Activated naive CD4-positive, alpha-beta T cell treated with anti-CD3 and anti-CD28 coated beads, Interleukin-2, amount 50 U/mL, for 16 hours (primary cell): ENCODE data around the gene FOXK1.
"Not testable (repeated sequence)": the region's sequence is repeated elsewhere in the genome, so short reads cannot be mapped to it uniquely, and the experiment has no call there.

Source experiments
- DNase-seq: peaks from one replicate; pipeline ENCODE4 v3.0.0-alpha.2; 2020

Gene FOXK1

DNA sequence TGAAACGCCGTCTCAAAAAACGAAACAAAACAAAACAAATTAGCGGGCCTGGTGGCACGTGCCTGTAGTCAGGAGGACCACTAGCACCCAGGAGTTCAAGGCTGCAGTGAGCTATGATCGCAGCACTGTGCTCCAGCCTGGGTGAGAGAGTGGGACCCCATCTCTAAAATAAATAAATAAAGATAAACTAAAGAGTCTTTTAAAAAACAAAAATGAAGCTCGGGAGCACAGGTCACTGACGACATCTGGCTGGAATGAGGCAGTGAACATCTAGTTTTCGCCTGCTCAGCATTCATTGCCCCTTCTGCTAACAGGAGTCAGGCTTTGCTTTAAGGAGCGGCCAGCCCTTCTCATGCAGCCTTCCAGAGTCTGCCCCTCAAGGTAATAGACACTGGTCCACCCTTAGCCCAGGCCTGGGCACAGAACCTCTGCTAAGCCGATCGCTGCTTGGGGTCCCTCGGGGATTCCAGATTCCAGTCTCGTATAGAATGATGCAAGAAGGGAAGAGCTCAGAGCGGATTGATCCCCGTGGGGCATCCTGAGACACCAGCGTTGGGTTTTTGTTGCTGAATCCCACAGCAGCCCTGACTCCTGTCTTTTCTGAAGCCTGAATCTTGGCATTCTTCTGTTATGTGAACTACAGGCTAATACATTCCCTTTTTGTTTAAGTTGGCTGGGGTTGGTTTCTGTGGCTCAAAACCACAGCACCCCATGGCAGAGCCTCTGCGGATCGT, 14.2 kb upstream of the FOXK1 start:
- DNase-seq, result no peak

GRCh38 chr7:4668510-4668847, 13.6 kb upstream of the FOXK1 start:
- DNase-seq, result no peak

DNA sequence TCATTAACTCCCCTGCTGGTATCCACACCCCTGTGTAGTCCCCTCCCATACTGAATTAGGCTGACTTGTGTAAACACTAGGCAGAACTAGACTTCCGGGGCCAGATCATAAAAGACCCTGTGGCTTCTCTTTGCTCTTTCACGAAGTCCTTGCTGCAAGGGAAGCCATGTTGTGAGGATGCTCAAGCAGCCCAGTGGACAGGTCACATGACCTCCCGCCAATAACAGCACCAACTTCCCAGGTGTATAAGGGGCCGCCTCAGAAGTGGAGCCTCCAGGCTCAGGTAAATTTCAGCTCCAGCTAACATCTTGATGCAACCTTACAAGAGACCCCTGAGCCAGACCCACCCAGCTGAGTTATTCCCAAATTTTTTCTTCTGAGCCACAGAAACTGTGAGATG, 11.3 kb upstream of the FOXK1 start:
- DNase-seq, result no peak

DNA sequence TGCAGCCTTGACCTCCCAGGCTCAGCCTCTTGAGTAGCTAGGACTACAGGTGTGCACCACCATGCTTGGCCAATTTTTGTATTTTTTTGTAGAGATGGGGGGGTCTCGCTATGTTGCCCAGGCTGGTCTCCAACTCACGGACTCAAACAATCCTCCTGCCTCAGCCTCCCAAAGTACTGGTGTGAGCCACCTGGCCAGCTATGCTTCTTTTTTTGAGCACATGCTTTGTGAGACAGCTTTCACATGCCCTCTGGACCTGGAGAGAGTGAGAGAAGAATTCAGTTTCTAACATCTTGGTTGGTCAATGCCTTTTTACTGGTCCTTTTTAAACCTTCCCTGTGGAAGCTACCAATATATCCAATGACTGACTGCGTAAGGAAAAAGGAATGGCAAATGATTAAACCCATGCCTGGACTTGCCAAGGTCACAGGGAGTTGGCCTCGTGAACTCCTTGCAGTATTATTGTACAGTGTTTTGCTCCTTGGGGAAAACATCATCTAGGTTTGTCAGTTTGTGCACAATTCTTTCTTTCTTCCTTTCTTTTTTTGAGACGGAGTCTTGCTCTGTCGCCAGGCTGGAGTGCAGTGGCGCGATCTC, 6.2 kb upstream of the FOXK1 start:
- DNase-seq, result no peak

DNA sequence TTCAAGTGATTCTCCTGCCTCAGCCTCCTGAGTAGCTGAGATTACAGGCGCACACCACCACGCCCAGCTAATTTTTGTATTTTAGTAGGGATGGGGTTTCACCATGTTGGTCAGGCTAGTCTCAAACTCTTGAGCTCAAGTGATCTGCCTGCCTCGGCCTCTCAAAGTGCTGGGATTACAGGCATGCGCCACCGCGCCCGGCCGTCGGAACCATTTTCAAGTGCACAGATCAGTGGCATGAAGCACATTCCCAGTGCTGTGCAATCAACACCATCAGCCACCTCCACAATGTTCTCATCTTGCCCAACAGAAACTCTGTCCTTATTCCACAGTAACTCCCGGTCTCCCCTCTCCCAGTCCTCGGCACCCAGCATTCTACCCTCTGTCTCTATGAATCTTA, 4.6 kb upstream of the FOXK1 start:
- not testable (repeated sequence) for DNase-seq

DNA sequence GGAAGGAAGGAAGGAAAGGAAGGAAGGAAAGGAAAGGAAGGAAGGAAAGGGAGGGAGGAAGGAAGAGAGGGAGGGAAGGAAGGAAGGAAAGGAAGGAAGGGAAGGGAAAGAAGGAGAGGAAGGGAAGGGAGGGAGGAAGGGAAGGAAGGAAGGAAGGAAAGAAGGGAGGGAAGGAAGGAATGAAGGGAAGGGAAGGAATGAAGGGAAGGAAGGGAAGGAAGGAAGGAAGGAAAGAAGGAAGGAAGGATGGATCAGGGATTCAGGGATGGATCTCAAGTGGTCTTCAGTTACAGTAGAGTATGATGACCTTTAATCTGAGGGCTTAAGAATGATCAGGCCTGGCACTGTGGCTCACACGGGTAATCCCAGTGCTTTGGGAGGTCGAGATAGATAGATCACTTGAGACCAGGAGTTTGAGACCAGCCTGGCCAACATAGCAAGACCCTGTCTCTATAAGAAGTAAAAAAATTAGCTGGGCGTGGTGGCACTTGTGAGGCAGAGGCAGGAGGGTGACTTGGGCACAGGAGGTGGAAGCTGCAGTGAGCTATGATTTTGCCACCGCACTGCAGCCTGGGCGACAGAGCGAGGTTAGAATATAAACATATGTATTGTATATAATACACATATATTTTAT, 760 bp upstream of the FOXK1 start:
- peak; percentile 37 for DNase-seq

DNA sequence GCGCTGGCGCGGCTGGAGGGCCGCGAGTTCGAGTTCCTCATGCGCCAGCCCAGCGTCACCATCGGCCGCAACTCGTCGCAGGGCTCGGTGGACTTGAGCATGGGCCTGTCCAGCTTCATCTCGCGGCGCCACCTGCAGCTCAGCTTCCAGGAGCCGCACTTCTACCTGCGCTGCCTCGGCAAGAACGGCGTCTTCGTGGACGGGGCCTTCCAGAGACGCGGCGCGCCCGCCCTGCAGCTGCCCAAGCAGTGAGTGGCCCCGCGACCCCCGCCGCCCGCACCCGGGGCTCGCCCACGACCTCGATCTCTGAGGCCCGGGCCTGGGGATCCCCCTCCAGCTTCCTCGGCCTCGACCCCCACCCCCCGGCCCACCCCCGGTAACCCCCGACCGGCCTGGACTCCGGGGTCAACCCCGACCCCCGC, 537 bp downstream of the FOXK1 start:
- DNase-seq, result peak; percentile 44

DNA sequence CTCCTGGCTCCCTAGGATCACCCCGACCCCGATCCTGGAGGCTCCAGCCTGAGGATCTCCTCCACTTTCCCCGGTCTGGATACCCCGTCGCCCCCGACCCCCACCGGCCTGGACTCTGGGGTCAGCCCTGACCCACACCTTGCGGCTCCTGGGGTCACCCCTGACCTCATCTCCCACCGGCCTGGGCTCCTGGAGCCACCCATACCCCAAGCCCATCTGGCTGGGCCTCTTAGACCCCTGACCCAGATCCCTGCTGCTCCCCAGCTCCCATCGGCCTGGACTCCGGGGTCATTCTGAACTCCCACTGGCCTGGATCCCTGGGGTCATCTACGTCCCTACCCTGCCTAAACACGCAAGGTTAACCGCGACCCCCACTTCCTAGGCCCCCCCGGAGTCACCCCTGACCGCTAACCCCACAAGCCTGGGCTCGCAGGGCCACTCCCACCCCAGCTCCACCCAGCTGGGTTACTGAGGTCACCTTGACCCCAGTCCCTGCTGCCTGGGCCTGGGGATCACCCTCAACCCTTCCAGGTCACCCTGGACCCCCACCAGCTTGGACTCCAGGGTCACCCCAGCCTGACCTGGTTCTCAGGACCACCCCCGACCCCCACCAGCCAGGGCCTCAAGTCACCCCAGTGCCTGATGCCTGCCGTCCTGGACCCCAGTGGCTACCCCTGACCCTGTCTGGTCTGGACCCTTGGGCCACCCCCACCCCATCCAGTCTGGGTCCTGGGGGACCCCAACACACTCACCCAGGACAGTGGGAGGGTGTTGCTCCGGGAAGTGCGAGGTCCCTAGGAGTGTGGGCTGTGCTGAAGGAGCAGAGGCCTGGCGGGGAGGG, 1.2 kb downstream of the FOXK1 start:
- peak; percentile 17 for DNase-seq

- DNase-seq, result peak; percentile 50
Observed at GRCh38 chr7:4683884-4684565, 1.9 kb downstream of the FOXK1 start.

GRCh38 chr7:4684846-4685245, 2.8 kb downstream of the FOXK1 start:
- no peak for DNase-seq

DNA sequence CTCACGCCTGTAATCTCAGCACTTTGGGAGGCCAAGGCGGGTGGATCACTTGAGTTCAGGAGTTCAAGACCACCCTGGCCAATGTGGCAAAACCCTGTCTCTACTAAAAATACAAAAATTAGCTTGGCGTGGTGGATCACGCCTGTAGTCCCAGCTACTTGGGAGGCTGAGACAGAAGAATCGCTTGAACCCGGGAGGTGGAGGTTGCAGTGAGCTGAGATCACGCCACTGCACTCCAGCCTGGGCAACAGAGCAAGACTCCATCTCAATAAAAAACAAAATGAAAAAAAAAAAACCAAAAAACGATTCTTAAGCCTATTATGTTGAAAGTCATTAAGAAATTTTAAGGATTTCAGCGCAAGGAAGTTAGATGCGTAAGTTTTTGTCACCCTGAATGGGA, 3.6 kb downstream of the FOXK1 start:
- not testable (repeated sequence) for DNase-seq

DNA sequence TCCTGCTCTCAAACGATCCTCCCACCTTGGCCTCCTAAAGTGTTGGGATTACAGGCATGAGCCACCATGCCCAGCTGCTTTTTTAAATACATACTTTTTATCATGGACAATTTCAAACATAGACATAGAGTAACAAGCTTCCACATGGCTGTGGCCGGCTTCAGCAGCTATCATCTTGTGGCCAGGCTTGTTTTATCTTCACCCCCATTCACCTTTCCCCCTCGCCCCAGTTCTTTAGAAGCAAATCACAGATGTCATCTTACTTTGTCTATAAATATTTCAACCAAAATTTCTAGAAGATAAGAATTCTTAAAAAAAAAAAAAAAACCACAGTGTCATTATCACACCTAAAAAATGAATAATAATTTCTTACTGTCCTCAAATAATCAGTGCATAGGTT, 5.9 kb downstream of the FOXK1 start:
- DNase-seq, result no peak

- no peak for DNase-seq
Observed at GRCh38 chr7:4689151-4689550, 7.1 kb downstream of the FOXK1 start.

GRCh38 chr7:4689668-4690067, 7.6 kb downstream of the FOXK1 start:
- no peak for DNase-seq

- no peak for DNase-seq
Observed at GRCh38 chr7:4690953-4691856, 9.1 kb downstream of the FOXK1 start.

DNA sequence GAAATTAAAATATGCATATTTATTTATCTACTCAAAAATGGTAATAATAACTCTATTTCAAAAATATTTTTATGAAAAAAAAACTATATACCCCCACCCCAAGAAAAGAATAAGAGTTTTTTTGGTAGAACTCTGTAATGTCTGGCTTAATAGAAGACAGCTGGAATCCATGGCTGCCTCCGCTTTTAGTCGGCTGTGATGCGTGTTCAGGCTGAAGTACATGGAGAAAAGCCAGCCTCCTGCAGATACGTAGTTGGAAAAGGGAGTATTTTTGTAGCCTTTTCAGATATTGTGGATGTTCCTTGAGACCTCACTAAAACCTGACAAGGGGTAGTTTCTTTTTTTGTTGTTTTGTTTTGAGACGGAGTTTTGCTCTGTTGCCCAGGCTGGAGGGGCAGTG, 10.0 kb downstream of the FOXK1 start:
- DNase-seq, result no peak

GRCh38 chr7:4692622-4693021, 10.5 kb downstream of the FOXK1 start:
- not testable (repeated sequence) for DNase-seq

- DNase-seq, result no peak
Observed at GRCh38 chr7:4693152-4693551, 11.1 kb downstream of the FOXK1 start.

DNA sequence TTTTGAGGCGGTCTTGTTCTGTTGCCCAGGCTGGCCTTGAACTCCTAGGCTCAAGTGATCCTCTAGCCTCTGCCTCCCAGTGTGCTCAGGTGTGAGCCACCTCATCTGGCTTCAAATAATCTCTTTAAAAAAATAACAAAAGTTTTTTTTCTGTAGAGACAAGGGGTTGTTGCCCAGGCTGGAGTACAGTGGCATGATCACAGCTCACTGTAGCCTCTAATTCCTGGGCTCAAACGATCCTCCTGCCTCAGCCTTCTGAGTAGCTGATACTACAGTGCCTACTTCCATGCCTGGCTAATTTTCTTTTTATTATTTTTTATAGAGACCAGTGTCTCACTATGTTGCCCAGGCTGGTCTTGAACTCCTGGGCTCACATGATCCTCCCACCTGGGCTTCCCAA, 11.7 kb downstream of the FOXK1 start:
- no peak for DNase-seq

GRCh38 chr7:4694305-4694704, 12.2 kb downstream of the FOXK1 start:
- no peak for DNase-seq

DNA sequence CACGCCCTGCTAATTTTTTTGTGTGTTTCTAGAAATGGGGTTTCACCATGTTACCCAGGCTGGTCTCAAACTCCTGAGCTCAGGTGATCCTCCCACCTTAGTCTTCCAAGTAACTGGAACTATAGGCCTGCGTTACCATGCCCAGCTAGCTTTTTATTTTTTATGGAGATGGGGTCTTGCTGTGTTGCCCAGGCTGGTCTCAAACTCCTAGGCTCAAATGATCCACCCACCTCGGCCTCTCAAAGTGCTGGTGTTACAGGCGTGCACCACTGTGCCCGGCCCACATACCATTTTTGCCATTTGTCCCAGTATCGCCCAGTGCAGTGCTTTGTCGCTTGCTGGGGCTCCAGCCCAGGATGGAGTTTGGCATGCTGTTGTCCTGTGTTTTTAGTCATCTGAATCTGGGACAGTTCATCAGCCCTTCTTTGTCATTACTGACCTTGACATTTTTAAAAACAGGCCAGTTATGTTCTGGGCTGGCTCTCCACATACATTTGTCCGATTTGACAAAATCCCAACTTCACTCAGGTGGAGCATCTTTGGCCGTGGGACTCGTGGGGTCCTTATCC, 16.7 kb downstream of the FOXK1 start:
- DNase-seq, result no peak

DNA sequence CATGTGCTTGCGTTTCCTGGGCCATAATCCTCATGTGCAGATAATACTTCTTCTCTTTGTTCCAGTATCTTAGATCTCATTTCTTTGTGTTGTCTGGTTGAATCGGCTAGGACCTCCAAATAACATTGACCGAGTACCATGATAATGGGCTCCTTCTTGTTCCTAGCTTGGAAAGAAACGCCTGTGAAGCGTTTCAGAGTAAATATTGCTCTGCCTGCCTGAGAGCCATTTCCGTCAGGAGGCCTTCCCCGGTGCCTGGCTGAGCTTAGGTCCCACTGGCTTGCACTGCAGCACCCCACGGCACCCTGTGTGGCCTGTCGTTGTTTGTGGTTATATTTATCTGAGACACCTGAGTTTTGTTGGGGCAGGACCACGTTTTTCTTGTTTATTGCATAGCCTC, 17.7 kb downstream of the FOXK1 start:
- no peak for DNase-seq
